K562 (cell line): ENCODE data around the gene VENTX. TPM values are rescaled to one million over a fixed set of nuclear protein-coding genes. Genes with fewer than 3 reads are reported as not detected.

Experiments used
- ARID4B ChIP-seq: sonication (generic); formaldehyde crosslinking; IDR thresholded peaks from 2 replicates; pipeline ENCODE4 v1.8.0; 2022; ENCODE audit warnings: mild to moderate bottlenecking, missing genetic modification reagents
- CTCF ChIP-seq, 3 experiments: IDR thresholded peaks in 2 of 3; conservative IDR thresholded peaks in 1 of 3; 2 replicates each; pipeline ENCODE4 v1.5.1; 2011 to 2012; ENCODE audit warnings: low read length in 3 of 3, mild to moderate bottlenecking in 3 of 3, control low read depth in 2 of 3, improper control_type of control experiment in 1 of 3, inconsistent platforms in 1 of 3, low read depth in 1 of 3, mixed read lengths in 1 of 3, moderate library complexity in 1 of 3; ENCODE audit not compliant: insufficient read depth in 2 of 3
- DPF2 ChIP-seq: fragments of 450-650 bp; IDR thresholded peaks from 2 replicates; pipeline ENCODE4 v1.6.1; 2016
- HSF4 ChIP-seq: fragments of 250-450 bp; sonication (Bioruptor Pico); IDR thresholded peaks from 2 replicates; pipeline ENCODE4 v2.1.2; 2022; ENCODE audit warnings: mild to moderate bottlenecking, moderate library complexity, borderline replicate concordance
- REST ChIP-seq, 2 experiments: fragments of 450-650 bp; formaldehyde crosslinking in 1 of 2; IDR thresholded peaks; 2 replicates each; pipeline versions ENCODE4 v1.4.0 to v1.6.1; 2014 to 2020; ENCODE audit warnings: mild to moderate bottlenecking in 2 of 2, borderline replicate concordance in 1 of 2, low read depth in 1 of 2
- STAT5A ChIP-seq: IDR thresholded peaks from 2 replicates; pipeline ENCODE4 v1.6.1; 2012; ENCODE audit warnings: low read length, inconsistent platforms, borderline replicate concordance
- TCF3 ChIP-seq: sonication (generic); formaldehyde crosslinking; IDR thresholded peaks from 2 replicates; pipeline ENCODE4 v1.4.0; 2020; ENCODE audit warnings: mild to moderate bottlenecking, missing genetic modification reagents
- TSC22D4 ChIP-seq: fragments of 450-650 bp; IDR thresholded peaks from 2 replicates; pipeline ENCODE4 v1.6.1; 2016; ENCODE audit warnings: missing genetic modification characterization, missing biosample characterization, control low read depth
- VEZF1 ChIP-seq: fragments of 200-800 bp; sonication (Bioruptor generic); IDR thresholded peaks from 2 replicates; pipeline ENCODE4 v1.6.1; 2017; ENCODE audit warnings: missing genetic modification characterization, missing compliant biosample characterization
- polyA plus RNA-seq, 8 experiments: library from polyadenylated mRNA; depleted of rRNA in 4 of 8; stranded (reverse) in 5 of 8; unstranded in 3 of 8; fragments of >200 nt; fragmentation: Nextera tagmentation in 2 of 8; fragmentation: Illumina TruSeq in 1 of 8; extraction: Ambion mirVana in 2 of 8; extraction: Trizol in 1 of 8; gene quantifications; 2 replicates each; pipeline versions ENCODE4 v1.2.1 to v1.2.3, GENCODE V29; 2011 to 2014; ENCODE audit warnings: inconsistent platforms in 1 of 8, missing spikeins in 1 of 8
- total RNA-seq, 7 experiments: library from RNA; depleted of rRNA in 6 of 7; stranded (reverse); fragments of >200 nt in 6 of 7; fragmentation: Illumina TruSeq in 2 of 7; extraction: Trizol in 2 of 7; gene quantifications; 2 replicates each; pipeline versions ENCODE4 v1.2.1 to v1.2.3, GENCODE V29; 2011 to 2021; ENCODE audit warnings: low replicate concordance in 1 of 7

VENTX gene
- total and polyA plus RNA-seq, 9 of the 15 experiments (the other 6 are each of a cell fraction or from before 2014, with no cell fraction given): 0.07 to 0.70 (median 0.20) TPM; not detected in 1

- TF ChIP-seq REST (IDR thresholded peaks at IDR 0.05; ENCODE audit: borderline replicate concordance) (no peak), REST (CRISPR knock-in tag; IDR thresholded peaks at IDR 0.05; ENCODE audit: low read depth) (no peak), STAT5A (no peak), CTCF (IDR thresholded peaks at IDR 0.05 in 2 of 3, conservative IDR thresholded peaks at IDR 0.05 in 1 of 3; ENCODE audit: insufficient read depth in 2 of 3, low read depth in 1 of 3, low read length in 3 of 3) (0 out of 6 replicates have a peak, but pooled peaks of 1 of the 3 experiments have one; percentile 13), VEZF1 (CRISPR knock-in tag) (peak; percentile 91), ARID4B (0 out of 2 replicates have a peak, but pooled peaks have one; percentile 32), TSC22D4 (tag) (no peak), TCF3 (peak; percentile 51), DPF2 (peak; percentile 37; the same call in 1 of the 2 replicates), HSF4 (CRISPR knock-in tag) (no peak)
Measured at GRCh38 chr10:133274751-133275683, 37.4 kb downstream of the VENTX start (continued).
